H9 (cell line): ENCODE data around the gene TMTC2. TPM values are rescaled to one million over a fixed set of nuclear protein-coding genes. Genes with fewer than 3 reads are reported as not detected.

Source experiments
- DNase-seq: peaks from one replicate; pipeline ENCODE4 v3.0.0-alpha.2; 2017
- H2AFZ ChIP-seq: one replicate; pipeline ENCODE4 v1.6.1; 2013; ENCODE audit warnings: mild to moderate bottlenecking, low read length, control low read depth, moderate library complexity
- H2AK5ac ChIP-seq: 2 replicates; pipeline ENCODE4 v1.6.1; 2013; ENCODE audit warnings: low read length, control low read depth, mixed read lengths; ENCODE audit not compliant: insufficient read length
- H2BK120ac ChIP-seq: one replicate; pipeline ENCODE4 v1.6.1; 2013; ENCODE audit warnings: low read depth, mild to moderate bottlenecking, low read length, control low read depth, inconsistent platforms; ENCODE audit not compliant: poor library complexity, severe bottlenecking
- H2BK12ac ChIP-seq: 2 replicates; pipeline ENCODE4 v1.6.1; 2013; ENCODE audit warnings: low read length, control low read depth, mixed read lengths, low read depth; ENCODE audit not compliant: insufficient read length
- H2BK15ac ChIP-seq: 2 replicates; pipeline ENCODE4 v1.6.1; 2013; ENCODE audit warnings: low read depth, low read length, control low read depth
- H2BK20ac ChIP-seq: one replicate; pipeline ENCODE4 v1.6.1; 2013; ENCODE audit warnings: low read depth, mild to moderate bottlenecking, low read length, control low read depth, inconsistent platforms; ENCODE audit not compliant: poor library complexity, severe bottlenecking
- H2BK5ac ChIP-seq: 2 replicates; pipeline ENCODE4 v1.6.1; 2013; ENCODE audit warnings: low read length, control low read depth, mixed read lengths; ENCODE audit not compliant: insufficient read length
- H3K14ac ChIP-seq: 2 replicates; pipeline ENCODE4 v1.6.1; 2013; ENCODE audit warnings: low read length, control low read depth; ENCODE audit not compliant: insufficient read depth
- H3K18ac ChIP-seq: 2 replicates; pipeline ENCODE4 v1.6.1; 2013; ENCODE audit warnings: low read depth, mild to moderate bottlenecking, mixed read lengths, low read length, control low read depth; ENCODE audit not compliant: insufficient read length
- H3K23ac ChIP-seq: 2 replicates; pipeline ENCODE4 v1.6.1; 2013; ENCODE audit warnings: low read length, control low read depth, mixed read lengths, low read depth; ENCODE audit not compliant: insufficient read length
- H3K23me2 ChIP-seq: 2 replicates; pipeline ENCODE4 v1.6.1; 2013; ENCODE audit warnings: low read depth, mild to moderate bottlenecking, mixed read lengths, low read length, control low read depth; ENCODE audit not compliant: insufficient read length, poor library complexity, severe bottlenecking
- H3K27ac ChIP-seq: 2 replicates; pipeline ENCODE4 v1.5.1; 2013; ENCODE audit warnings: low read length, control low read depth, mixed read lengths, low read depth; ENCODE audit not compliant: insufficient read length
- H3K27me3 ChIP-seq: 2 replicates; pipeline ENCODE4 v1.6.1; 2013; ENCODE audit warnings: low read length, control low read depth, inconsistent platforms; ENCODE audit not compliant: insufficient read depth
- H3K4ac ChIP-seq: 2 replicates; pipeline ENCODE4 v1.6.1; 2013; ENCODE audit warnings: low read depth, mild to moderate bottlenecking, control low read depth, inconsistent platforms, low read length, moderate library complexity
- H3K4me1 ChIP-seq: 2 replicates; pipeline ENCODE4 v1.6.1; 2013; ENCODE audit warnings: low read length, control low read depth, inconsistent platforms; ENCODE audit not compliant: insufficient read depth
- H3K4me2 ChIP-seq: 2 replicates; pipeline ENCODE4 v1.6.1; 2013; ENCODE audit warnings: low read length, control low read depth, mixed read lengths; ENCODE audit not compliant: insufficient read length, insufficient read depth
- H3K56ac ChIP-seq: 2 replicates; pipeline ENCODE4 v1.6.1; 2013; ENCODE audit warnings: low read depth, mild to moderate bottlenecking, mixed read lengths, low read length, control low read depth; ENCODE audit not compliant: insufficient read length
- H3K79me1 ChIP-seq: 2 replicates; pipeline ENCODE4 v1.6.1; 2013; ENCODE audit warnings: low read depth, mild to moderate bottlenecking, moderate library complexity, low read length, control low read depth, inconsistent platforms; ENCODE audit not compliant: insufficient read depth, poor library complexity, severe bottlenecking
- H3K79me2 ChIP-seq: 2 replicates; pipeline ENCODE4 v1.6.1; 2013; ENCODE audit warnings: low read length, control low read depth, inconsistent platforms; ENCODE audit not compliant: insufficient read depth
- H3K9ac ChIP-seq: 2 replicates; pipeline ENCODE4 v1.6.1; 2013; ENCODE audit warnings: low read length, control low read depth, mixed read lengths; ENCODE audit not compliant: insufficient read length; ENCODE audit errors: extremely low read depth
- H3K9me3 ChIP-seq: one replicate; pipeline ENCODE4 v1.6.1; 2013; ENCODE audit warnings: low read depth, low read length, inconsistent platforms; ENCODE audit not compliant: control insufficient read depth
- H3T11ph ChIP-seq: one replicate; pipeline ENCODE4 v1.6.1; 2013; ENCODE audit warnings: mild to moderate bottlenecking, low read length, control low read depth, inconsistent platforms
- H4K20me1 ChIP-seq: one replicate; pipeline ENCODE4 v1.6.1; 2013; ENCODE audit not compliant: control insufficient read depth, insufficient read length, insufficient read depth
- H4K5ac ChIP-seq: 2 replicates; pipeline ENCODE4 v1.6.1; 2013; ENCODE audit warnings: low read depth, mild to moderate bottlenecking, mixed read lengths, low read length, control low read depth; ENCODE audit not compliant: insufficient read length
- H4K8ac ChIP-seq: replicated peaks from 2 replicates; pipeline ENCODE4 v1.6.1; 2013; ENCODE audit warnings: low read length, control low read depth, mixed read lengths, low read depth; ENCODE audit not compliant: insufficient read length
- H4K91ac ChIP-seq: 2 replicates; pipeline ENCODE4 v1.6.1; 2013; ENCODE audit warnings: low read depth, mild to moderate bottlenecking, moderate library complexity, mixed read lengths, low read length, control low read depth; ENCODE audit not compliant: insufficient read length
- H3K27ac Mint-ChIP-seq, 3 experiments: 2 replicates in 2 of 3; 3 replicates in 1 of 3; pipeline ENCODE4 v1.8.0; 2020 to 2021; ENCODE audit warnings: mixed read lengths in 3 of 3, mild to moderate bottlenecking in 1 of 3, moderate library complexity in 1 of 3
- H3K27me3 Mint-ChIP-seq: 2 replicates; pipeline ENCODE4 v1.8.0; 2021; ENCODE audit warnings: low read depth, mild to moderate bottlenecking, moderate library complexity, mixed read lengths
- H3K36me3 Mint-ChIP-seq, 3 experiments: 2 replicates in 2 of 3; 3 replicates in 1 of 3; pipeline ENCODE4 v1.8.0; 2020 to 2021; ENCODE audit warnings: low read depth in 3 of 3, mixed read lengths in 3 of 3; ENCODE audit not compliant: insufficient read depth in 1 of 3
- H3K4me1 Mint-ChIP-seq, 2 experiments: 2 replicates each; pipeline ENCODE4 v1.8.0; 2020; ENCODE audit warnings: mixed read lengths in 2 of 2
- H3K4me3 Mint-ChIP-seq, 2 experiments: 2 replicates in 1 of 2; 3 replicates in 1 of 2; pipeline ENCODE4 v1.8.0; 2020 to 2021; ENCODE audit warnings: mild to moderate bottlenecking in 2 of 2, mixed read lengths in 2 of 2, moderate library complexity in 1 of 2
- H3K9me3 Mint-ChIP-seq, 2 experiments: 2 replicates in 1 of 2; 3 replicates in 1 of 2; pipeline ENCODE4 v1.8.0; 2020; ENCODE audit warnings: mild to moderate bottlenecking in 2 of 2, mixed read lengths in 2 of 2, moderate library complexity in 1 of 2
- CTCF ChIP-seq: fragments of 200-600 bp; sonication (generic); conservative IDR thresholded peaks from 3 replicates; pipeline ENCODE4 v1.8.0; 2021; ENCODE audit warnings: antibody characterized with exemption, mild to moderate bottlenecking
- WGBS: extraction: QIAGEN DNeasy Blood & Tissue Kit; methylation state at CpG from one replicate; pipeline ENCODE4 v1.1.7; 2013; ENCODE audit warnings: missing lambda C conversion rate, low lambda C conversion rate, mixed read lengths; ENCODE audit not compliant: insufficient read length; ENCODE audit errors: extremely low coverage; 5-methylcytosine and 5-hydroxymethylcytosine counted together
- total RNA-seq: library from RNA; stranded (reverse); gene quantifications from 2 replicates; pipeline ENCODE4 v1.2.1, GENCODE V29; 2021

The TMTC2 gene
- total RNA-seq, 1 experiment from 2014 or later = 3.1 TPM

GRCh38 chr12:82963956-82964355, 277.2 kb downstream of the TMTC2 start:
- Histone ChIP-seq H2AK5ac (no peak overlapping the region), H2AFZ (no peak overlapping the region), H4K91ac (no peak overlapping the region), H3K9me3 (no peaks in the 10 kb centered on the region), H3K23ac (no peak overlapping the region), H3K4ac (no peak overlapping the region), H4K20me1 (no peaks in the 10 kb centered on the region), H3K79me1 (no peaks in the 10 kb centered on the region), H3K27me3 (no peaks in the 10 kb centered on the region), H2BK120ac (no peak overlapping the region), H3K9ac (no peak overlapping the region), H2BK15ac (no peak overlapping the region), H3K27ac (no peak overlapping the region), H3K79me2 (no peaks in the 10 kb centered on the region), H4K8ac (no peak overlapping the region), H3K14ac (no peak overlapping the region), H2BK20ac (no peak overlapping the region), H3K56ac (no peak overlapping the region), H4K5ac (no peak overlapping the region), H3K23me2 (no peaks in the 10 kb centered on the region), H3K4me1 (no peaks in the 10 kb centered on the region), H3K4me2 (no peak overlapping the region), H3T11ph (no peak overlapping the region), H2BK5ac (no peak overlapping the region), H2BK12ac (no peak overlapping the region), H3K18ac (no peak overlapping the region)
- H3K9me3 Mint-ChIP-seq = no peaks in the 10 kb centered on the region
- no peak overlapping the region; a peak in 1 of 7 replicates for H3K27ac Mint-ChIP-seq
- TF ChIP-seq CTCF = no peak
- WGBS = no CpG with 5 or more reads among the region's 3 CpGs
- no peaks in the 10 kb centered on the region for H3K27me3 Mint-ChIP-seq
- no peaks in the 10 kb centered on the region for H3K36me3 Mint-ChIP-seq
- no peak for DNase-seq
- no peak overlapping the region for H3K4me3 Mint-ChIP-seq
- peaks cover 8% of the 10 kb centered on the region in 2 experiments for H3K4me1 Mint-ChIP-seq
